ENCODE results near the gene ZNF235. TPM values are rescaled to one million over a fixed set of nuclear protein-coding genes. Genes with fewer than 3 reads are reported as not detected.
A peak's percentile ranks its signal among the peaks of the same experiment; 100 is the strongest.

ZNF235 gene
- total and polyA plus RNA-seq, 2 donors (not counting 1 experiment from before 2014, with no cell fraction given): 4.7 to 19.5 TPM

- Histone ChIP-seq H2AFZ (ENCODE audit: insufficient read depth, low read depth, low read length, poor library complexity, severe bottlenecking) (peak overlapping the region; percentile 81), H3K36me3 (replicated peaks in 1 of 2; ENCODE audit: control extremely low read depth in 1 of 2, control insufficient read depth in 1 of 2, extremely low read depth in 1 of 2, insufficient read depth in 2 of 2, low read length in 1 of 2) (peaks cover 10 to 18% of the 10 kb centered on the region in 2 experiments), H4K20me1 (ENCODE audit: control insufficient read depth, insufficient read depth, low read length, poor library complexity, severe bottlenecking) (no peaks in the 10 kb centered on the region), H3K27ac (ENCODE audit: low read length in 2 of 2) (peak overlapping the region in 1 of 2 donors; percentile 72), H3K9me3 (ENCODE audit: control extremely low read depth in 1 of 3, control insufficient read depth in 2 of 3, insufficient read depth in 1 of 3, low read length in 2 of 3) (peaks cover 0 to 10% (median 5%) of the 10 kb centered on the region in 3 donors), H3K27me3 (replicated peaks in 1 of 4; ENCODE audit: control extremely low read depth in 1 of 4, control insufficient read depth in 3 of 4, insufficient read depth in 4 of 4, low read length in 3 of 4) (no peaks in the 10 kb centered on the region), H3K4me2 (replicated peaks; ENCODE audit: low read depth, low read length, poor library complexity, severe bottlenecking) (peak overlapping the region; percentile 71), H3K4me1 (ENCODE audit: control insufficient read depth in 2 of 2, insufficient read depth in 2 of 2, low read length in 2 of 2) (peaks cover 9 to 15% of the 10 kb centered on the region in 2 donors), H3K9ac (ENCODE audit: low read length) (peak overlapping the region; percentile 78), H3K79me2 (ENCODE audit: control insufficient read depth, insufficient read depth, low read length) (peaks cover 16% of the 10 kb centered on the region), H3K4me3 (ENCODE audit: control extremely low read depth in 1 of 5, extremely low read depth in 1 of 5, insufficient read depth in 1 of 5, low read depth in 2 of 5, low read length in 4 of 5) (peak overlapping the region; percentile 69 to 87 (median 79))
- CTCF ChIA-PET: no interaction called here
- DNase-seq: peak; percentile 7
- Mint-ChIP-seq H3K27ac (peak overlapping the region; percentile 91), H3K4me1 (peaks cover 24% of the 10 kb centered on the region), H3K27me3 (peaks cover 9% of the 10 kb centered on the region), H3K4me3 (peak overlapping the region; percentile 96), H3K9me3 (ENCODE audit: insufficient read depth) (peaks cover 3% of the 10 kb centered on the region)
- intact Hi-C loops (cut with micrococcal nuclease): no loop called here
- TF ChIP-seq CTCF (IDR thresholded peaks at IDR 0.05) (no peak), EZH2 (IDR thresholded peaks at IDR 0.05; ENCODE audit: borderline replicate concordance, insufficient read depth, low read depth, low read length, poor library complexity, severe bottlenecking) (no peak)
- no peak for ATAC-seq (ENCODE audit: low read depth)
- POLR2A ChIA-PET: interaction anchor here (2.0 kb wide), 1 partner anchor 92 kb away, joined by 5 read pairs; the partner anchor contains the start of gene ZNF227
- 5% methylated on average over 8 of the region's 11 CpGs for WGBS (ENCODE audit: insufficient coverage)
Observed at GRCh38 chr19:44303976-44304568, 753 bp downstream of the ZNF235 start.

- Histone ChIP-seq H4K20me1 (ENCODE audit: control insufficient read depth, insufficient read depth, low read length, poor library complexity, severe bottlenecking) (no peaks in the 10 kb centered on the region), H3K4me1 (ENCODE audit: control insufficient read depth in 2 of 2, insufficient read depth in 2 of 2, low read length in 2 of 2) (peaks cover 9 to 15% of the 10 kb centered on the region in 2 donors), H3K4me2 (replicated peaks; ENCODE audit: low read depth, low read length, poor library complexity, severe bottlenecking) (no peak overlapping the region), H3K36me3 (replicated peaks in 1 of 2; ENCODE audit: control extremely low read depth in 1 of 2, control insufficient read depth in 1 of 2, extremely low read depth in 1 of 2, insufficient read depth in 2 of 2, low read length in 1 of 2) (peaks cover 18% of the 10 kb centered on the region in 2 experiments), H3K27ac (ENCODE audit: low read length in 2 of 2) (no peak overlapping the region), H2AFZ (ENCODE audit: insufficient read depth, low read depth, low read length, poor library complexity, severe bottlenecking) (no peak overlapping the region), H3K4me3 (ENCODE audit: control extremely low read depth in 1 of 5, extremely low read depth in 1 of 5, insufficient read depth in 1 of 5, low read depth in 2 of 5, low read length in 4 of 5) (no peak overlapping the region), H3K27me3 (replicated peaks in 1 of 4; ENCODE audit: control extremely low read depth in 1 of 4, control insufficient read depth in 3 of 4, insufficient read depth in 4 of 4, low read length in 3 of 4) (no peaks in the 10 kb centered on the region), H3K79me2 (ENCODE audit: control insufficient read depth, insufficient read depth, low read length) (peaks cover 16% of the 10 kb centered on the region), H3K9me3 (ENCODE audit: control extremely low read depth in 1 of 3, control insufficient read depth in 2 of 3, insufficient read depth in 1 of 3, low read length in 2 of 3) (peaks cover 0 to 10% (median 6%) of the 10 kb centered on the region in 3 donors), H3K9ac (ENCODE audit: low read length) (no peak overlapping the region)
- H3K9me3 Mint-ChIP-seq (ENCODE audit: insufficient read depth): no peaks in the 10 kb centered on the region
- POLR2A ChIA-PET: interaction anchor here (2.0 kb wide), 1 partner anchor 91 kb away, joined by 5 read pairs; the partner anchor contains the start of gene ZNF227
- peak overlapping the region; percentile 96 for H3K4me3 Mint-ChIP-seq
- ATAC-seq (ENCODE audit: low read depth): no peak
- H3K27ac Mint-ChIP-seq: no peak overlapping the region
- no peak for DNase-seq
- CTCF ChIA-PET: no interaction called here
- peaks cover 3% of the 10 kb centered on the region for H3K27me3 Mint-ChIP-seq
- intact Hi-C loops (cut with micrococcal nuclease): no loop called here
- 94% methylated on average over 3 of the region's 4 CpGs for WGBS (ENCODE audit: insufficient coverage)
- TF ChIP-seq CTCF (IDR thresholded peaks at IDR 0.05) (no peak), EZH2 (IDR thresholded peaks at IDR 0.05; ENCODE audit: borderline replicate concordance, insufficient read depth, low read depth, low read length, poor library complexity, severe bottlenecking) (no peak)
- H3K4me1 Mint-ChIP-seq: peaks cover 24% of the 10 kb centered on the region
Observed at GRCh38 chr19:44303320-44303719, 1.5 kb downstream of the ZNF235 start.
